PC-9 (cell line): ENCODE data around the gene FCHO2.

Source experiments
- CTCF ChIP-seq: fragments of 200-600 bp; sonication (generic); conservative IDR thresholded peaks from 2 replicates; pipeline ENCODE4 v1.6.1; 2017; ENCODE audit warnings: mixed run types, antibody characterized with exemption, mild to moderate bottlenecking, moderate library complexity
- EZH2 ChIP-seq: fragments of 200-600 bp; sonication (generic); IDR thresholded peaks from 2 replicates; pipeline ENCODE4 v1.8.0; 2017; ENCODE audit warnings: antibody characterized with exemption, low read depth

GRCh38 chr5:72938206-72938605 is 17.6 kb upstream of the FCHO2 start:
- TF ChIP-seq CTCF, result no peak
- TF ChIP-seq EZH2, result no peak
